K562 (cell line): Measurements from ENCODE around the gene GCN1. TPM values are rescaled to one million over a fixed set of nuclear protein-coding genes. Genes with fewer than 3 reads are reported as not detected.
A peak's percentile ranks its signal among the peaks of the same experiment; 100 is the strongest.

Experiments used
- BMI1 ChIP-seq: fragments of 150-350 bp; IDR thresholded peaks from 2 replicates; pipeline ENCODE4 v1.6.1; 2014; ENCODE audit warnings: low read length
- BRD4 ChIP-seq: fragments of 200-600 bp; sonication (generic); IDR thresholded peaks from 2 replicates; pipeline ENCODE4 v1.6.1; 2017; ENCODE audit warnings: inconsistent platforms
- CREB3 ChIP-seq: fragments of 450-650 bp; conservative IDR thresholded peaks from 2 replicates; pipeline ENCODE4 v1.6.1; 2016; ENCODE audit warnings: missing genetic modification characterization, low read depth, mild to moderate bottlenecking, missing compliant biosample characterization, moderate library complexity
- CTCF ChIP-seq, 3 experiments: IDR thresholded peaks in 2 of 3; conservative IDR thresholded peaks in 1 of 3; 2 replicates each; pipeline ENCODE4 v1.5.1; 2011 to 2012; ENCODE audit warnings: low read length in 3 of 3, mild to moderate bottlenecking in 3 of 3, control low read depth in 2 of 3, improper control_type of control experiment in 1 of 3, inconsistent platforms in 1 of 3, low read depth in 1 of 3, mixed read lengths in 1 of 3, moderate library complexity in 1 of 3; ENCODE audit not compliant: insufficient read depth in 2 of 3
- FOSL1 ChIP-seq: fragments of 200-800 bp; sonication (Bioruptor generic); conservative IDR thresholded peaks from 2 replicates; pipeline ENCODE4 v1.6.1; 2016; ENCODE audit warnings: missing genetic modification characterization, missing compliant biosample characterization
- KLF16 ChIP-seq: IDR thresholded peaks from 2 replicates; pipeline ENCODE4 v1.6.1; 2016; ENCODE audit warnings: antibody characterized with exemption
- LEF1 ChIP-seq: fragments of 450-650 bp; IDR thresholded peaks from 2 replicates; pipeline ENCODE4 v1.6.1; 2016; ENCODE audit warnings: mild to moderate bottlenecking
- MCM7 ChIP-seq, 2 experiments: fragments of 450-650 bp; IDR thresholded peaks; 2 replicates each; pipeline ENCODE4 v1.6.1; 2016 to 2018
- MEF2A ChIP-seq: IDR thresholded peaks from 2 replicates; pipeline ENCODE4 v1.6.1; 2011; ENCODE audit warnings: low read depth, mild to moderate bottlenecking, low read length, moderate library complexity; ENCODE audit not compliant: control insufficient read depth
- MTF1 ChIP-seq: fragments of 250-450 bp; sonication (Bioruptor Pico); IDR thresholded peaks from 2 replicates; pipeline ENCODE4 v1.9.0; 2021; ENCODE audit warnings: moderate library complexity, mild to moderate bottlenecking, inconsistent platforms, borderline replicate concordance
- NCOA1 ChIP-seq: fragments of 450-650 bp; IDR thresholded peaks from 2 replicates; pipeline ENCODE4 v1.6.1; 2016; ENCODE audit warnings: low read depth
- NONO ChIP-seq, 2 experiments: fragments of 200-400 bp in 1 of 2; fragments of 450-650 bp in 1 of 2; formaldehyde crosslinking in 1 of 2; IDR thresholded peaks; 2 replicates each; pipeline ENCODE4 v1.6.1; 2017; ENCODE audit warnings: low read depth in 2 of 2, mild to moderate bottlenecking in 2 of 2, moderate library complexity in 2 of 2, low read length in 1 of 2
- NR2C2 ChIP-seq, 2 experiments: fragments of 200-800 bp in 1 of 2; sonication (Bioruptor generic) in 1 of 2; sonication (generic) in 1 of 2; formaldehyde crosslinking in 1 of 2; IDR thresholded peaks; 2 replicates each; pipeline versions ENCODE4 v1.6.1 to v1.8.0; 2016 to 2022; ENCODE audit warnings: mild to moderate bottlenecking in 1 of 2, missing compliant biosample characterization in 1 of 2, missing genetic modification characterization in 1 of 2, missing genetic modification reagents in 1 of 2
- PPARD ChIP-seq: fragments of 250-450 bp; sonication (Bioruptor Pico); IDR thresholded peaks from 2 replicates; pipeline ENCODE4 v1.8.0; 2022; ENCODE audit warnings: inconsistent platforms, mild to moderate bottlenecking, moderate library complexity
- RBM17 ChIP-seq: fragments of 200-400 bp; formaldehyde crosslinking; IDR thresholded peaks from 2 replicates; pipeline ENCODE4 v1.6.1; 2017; ENCODE audit warnings: low read depth, mild to moderate bottlenecking, low read length, borderline replicate concordance
- RFX7 ChIP-seq: fragments of 250-450 bp; sonication (Bioruptor Pico); IDR thresholded peaks from 2 replicates; pipeline ENCODE4 v1.5.1; 2021; ENCODE audit warnings: mild to moderate bottlenecking
- SAFB2 ChIP-seq: fragments of 200-400 bp; formaldehyde crosslinking; IDR thresholded peaks from 2 replicates; pipeline ENCODE4 v1.6.1; 2018; ENCODE audit warnings: borderline replicate concordance, low read length, low read depth, moderate library complexity; ENCODE audit not compliant: severe bottlenecking
- SNAPC5 ChIP-seq: fragments of 250-450 bp; sonication (Bioruptor Pico); IDR thresholded peaks from 2 replicates; pipeline ENCODE4 v1.8.0; 2021; ENCODE audit warnings: moderate library complexity, mild to moderate bottlenecking, inconsistent platforms
- SRSF7 ChIP-seq: fragments of 200-400 bp; formaldehyde crosslinking; optimal IDR thresholded peaks from 2 replicates; pipeline ENCODE3; 2017; ENCODE audit warnings: mild to moderate bottlenecking, low read depth, low read length
- TSC22D4 ChIP-seq: fragments of 450-650 bp; IDR thresholded peaks from 2 replicates; pipeline ENCODE4 v1.6.1; 2016; ENCODE audit warnings: missing genetic modification characterization, missing biosample characterization, control low read depth
- ZNF133 ChIP-seq: fragments of 250-450 bp; sonication (Bioruptor Pico); IDR thresholded peaks from 2 replicates; pipeline ENCODE4 v1.4.0; 2020; ENCODE audit warnings: mild to moderate bottlenecking
- ZNF232 ChIP-seq: sonication (generic); formaldehyde crosslinking; IDR thresholded peaks from 2 replicates; pipeline ENCODE4 v1.8.0; 2022; ENCODE audit warnings: mild to moderate bottlenecking, missing genetic modification reagents
- ZNF274 ChIP-seq: IDR thresholded peaks from 2 replicates; pipeline ENCODE4 v1.6.1; 2011; ENCODE audit warnings: low read depth, mild to moderate bottlenecking, low read length, moderate library complexity, borderline replicate concordance
- ZNF431 ChIP-seq: sonication (generic); formaldehyde crosslinking; IDR thresholded peaks from 2 replicates; pipeline ENCODE4 v1.8.0; 2022; ENCODE audit warnings: mild to moderate bottlenecking, missing genetic modification reagents
- ZNF561 ChIP-seq: fragments of 450-650 bp; formaldehyde crosslinking; conservative IDR thresholded peaks from 2 replicates; pipeline ENCODE4 v1.4.0; 2020; ENCODE audit warnings: mild to moderate bottlenecking, moderate library complexity
- ZNF586 ChIP-seq: fragments of 450-650 bp; formaldehyde crosslinking; conservative IDR thresholded peaks from 2 replicates; pipeline ENCODE4 v1.4.0; 2020; ENCODE audit warnings: mild to moderate bottlenecking, moderate library complexity
- ZNF778 ChIP-seq: fragments of 450-650 bp; formaldehyde crosslinking; IDR thresholded peaks from 2 replicates; pipeline ENCODE4 v1.4.0; 2020; ENCODE audit warnings: mild to moderate bottlenecking, moderate library complexity
- ZNF79 ChIP-seq: fragments of 250-450 bp; sonication (Bioruptor Pico); IDR thresholded peaks from 2 replicates; pipeline ENCODE4 v1.4.0; 2020; ENCODE audit warnings: low read depth, mild to moderate bottlenecking, moderate library complexity
- ZSCAN32 ChIP-seq: fragments of 450-650 bp; formaldehyde crosslinking; IDR thresholded peaks from 2 replicates; pipeline ENCODE4 v1.4.0; 2020; ENCODE audit warnings: mild to moderate bottlenecking, moderate library complexity
- polyA plus RNA-seq, 8 experiments: library from polyadenylated mRNA; depleted of rRNA in 4 of 8; stranded (reverse) in 5 of 8; unstranded in 3 of 8; fragments of >200 nt; fragmentation: Nextera tagmentation in 2 of 8; fragmentation: Illumina TruSeq in 1 of 8; extraction: Ambion mirVana in 2 of 8; extraction: Trizol in 1 of 8; gene quantifications; 2 replicates each; pipeline versions ENCODE4 v1.2.1 to v1.2.3, GENCODE V29; 2011 to 2014; ENCODE audit warnings: inconsistent platforms in 1 of 8, missing spikeins in 1 of 8
- total RNA-seq, 7 experiments: library from RNA; depleted of rRNA in 6 of 7; stranded (reverse); fragments of >200 nt in 6 of 7; fragmentation: Illumina TruSeq in 2 of 7; extraction: Trizol in 2 of 7; gene quantifications; 2 replicates each; pipeline versions ENCODE4 v1.2.1 to v1.2.3, GENCODE V29; 2011 to 2021; ENCODE audit warnings: low replicate concordance in 1 of 7

Gene GCN1
- total and polyA plus RNA-seq, 9 of the 15 experiments (the other 6 are each of a cell fraction or from before 2014, with no cell fraction given): 11.9 to 190 (median 51.7) TPM

GRCh38 chr12:120231316-120232011 is 36.9 kb upstream of the GCN1 start (continued):
- TF ChIP-seq FOSL1 (tag) (peak; percentile 76), MTF1 (no peak), NCOA1 (no peak), NONO (IDR thresholded peaks at IDR 0.05; ENCODE audit: low read depth in 2 of 2, low read length in 1 of 2) (no peak), ZSCAN32 (CRISPR knock-in tag) (no peak), CTCF (IDR thresholded peaks at IDR 0.05 in 2 of 3, conservative IDR thresholded peaks at IDR 0.05 in 1 of 3; ENCODE audit: insufficient read depth in 2 of 3, low read depth in 1 of 3, low read length in 3 of 3) (peak in 2 of 3 experiments; percentile 9 to 20; a peak in 3 of 6 replicates), MEF2A (no peak), ZNF79 (CRISPR knock-in tag) (no peak), LEF1 (peak; percentile 82), RFX7 (no peak), ZNF133 (CRISPR knock-in tag) (no peak), PPARD (CRISPR knock-in tag) (no peak), ZNF778 (CRISPR knock-in tag) (no peak), CREB3 (tag) (no peak), SRSF7 (no peak), BRD4 (no peak), SNAPC5 (CRISPR knock-in tag) (no peak), RBM17 (no peak), TSC22D4 (tag) (no peak), ZNF561 (CRISPR knock-in tag) (no peak), MCM7 (IDR thresholded peaks at IDR 0.05) (no peak), KLF16 (no peak), BMI1 (no peak), ZNF586 (CRISPR knock-in tag) (no peak), ZNF274 (no peak), NR2C2 (CRISPR knock-in tag; IDR thresholded peaks at IDR 0.05) (no peak), NR2C2 (tag; IDR thresholded peaks at IDR 0.05) (peak; percentile 71), ZNF232 (CRISPR knock-in tag) (no peak), ZNF431 (CRISPR knock-in tag) (no peak), SAFB2 (no peak)
